Liver (tissue), 9 donors: Measurements from ENCODE around the gene STAT3. TPM values are rescaled to one million over a fixed set of nuclear protein-coding genes. Genes with fewer than 3 reads are reported as not detected.

Experiments
- DNase-seq: peaks from one replicate; pipeline ENCODE4 v3.0.0-alpha.2; 2017; ENCODE audit warnings: low spot score
- H3K27ac ChIP-seq, 2 donors: one replicate each; pipeline ENCODE4 v1.7.0; 2013; ENCODE audit warnings: inconsistent platforms in 2 of 2, low read length in 2 of 2, control low read depth in 1 of 2, low read depth in 1 of 2, mild to moderate bottlenecking in 1 of 2
- H3K27me3 ChIP-seq, 4 donors: one replicate each; pipeline versions ENCODE4 v1.6.1 to v1.7.0; 2013; ENCODE audit warnings: low read length in 3 of 4, inconsistent platforms in 1 of 4, mild to moderate bottlenecking in 1 of 4, moderate library complexity in 1 of 4; ENCODE audit not compliant: control insufficient read depth in 4 of 4, insufficient read depth in 4 of 4
- H3K36me3 ChIP-seq, 4 donors: one replicate each; pipeline versions ENCODE4 v1.6.1 to v1.7.0; 2013; ENCODE audit warnings: low read length in 3 of 4, mild to moderate bottlenecking in 3 of 4, low read depth in 1 of 4, moderate library complexity in 1 of 4; ENCODE audit not compliant: control insufficient read depth in 4 of 4, insufficient read depth in 3 of 4
- H3K4me1 ChIP-seq, 4 donors: one replicate each; pipeline versions ENCODE4 v1.6.1 to v1.7.0; 2013; ENCODE audit warnings: low read length in 3 of 4, mild to moderate bottlenecking in 3 of 4, moderate library complexity in 1 of 4; ENCODE audit not compliant: control insufficient read depth in 4 of 4, insufficient read depth in 4 of 4
- H3K4me3 ChIP-seq, 3 donors: one replicate each; pipeline versions ENCODE4 v1.6.1 to v1.7.0; 2013; ENCODE audit warnings: low read length in 3 of 3, control low read depth in 1 of 3, low read depth in 1 of 3, mild to moderate bottlenecking in 1 of 3
- H3K9ac ChIP-seq, 2 donors: one replicate each; pipeline ENCODE4 v1.7.0; 2013; ENCODE audit warnings: low read length in 2 of 2, mild to moderate bottlenecking in 2 of 2, moderate library complexity in 2 of 2, control low read depth in 1 of 2, low read depth in 1 of 2
- H3K9me3 ChIP-seq, 4 donors: one replicate each; pipeline versions ENCODE4 v1.6.1 to v1.7.0; 2013; ENCODE audit warnings: low read length in 3 of 4; ENCODE audit not compliant: control insufficient read depth in 4 of 4
- EGR1 ChIP-seq, 2 donors: IDR thresholded peaks; 2 replicates each; pipeline ENCODE4 v1.6.1; 2016 to 2018; ENCODE audit warnings: antibody characterized with exemption in 2 of 2, low read depth in 2 of 2
- FOXA1 ChIP-seq: IDR thresholded peaks from 2 replicates; pipeline ENCODE4 v1.6.1; 2016; ENCODE audit warnings: antibody characterized with exemption
- HNF4A ChIP-seq, 2 donors: conservative IDR thresholded peaks; 2 replicates each; pipeline ENCODE4 v1.6.1; 2016; ENCODE audit warnings: antibody characterized with exemption in 2 of 2, mild to moderate bottlenecking in 2 of 2
- HNF4G ChIP-seq: IDR thresholded peaks from 2 replicates; pipeline ENCODE4 v1.6.1; 2016; ENCODE audit warnings: antibody characterized with exemption
- JUND ChIP-seq, 2 donors: IDR thresholded peaks; 2 replicates each; pipeline ENCODE4 v1.6.1; 2016; ENCODE audit warnings: antibody characterized with exemption in 2 of 2
- NR2F2 ChIP-seq: IDR thresholded peaks from 2 replicates; pipeline ENCODE4 v1.6.1; 2016; ENCODE audit warnings: antibody characterized with exemption
- RAD21 ChIP-seq, 2 donors: IDR thresholded peaks; 2 replicates each; pipeline ENCODE4 v1.6.1; 2016; ENCODE audit warnings: antibody characterized with exemption in 2 of 2, mild to moderate bottlenecking in 2 of 2
- RXRA ChIP-seq, 2 donors: IDR thresholded peaks; 2 replicates each; pipeline ENCODE4 v1.6.1; 2017 to 2018; ENCODE audit warnings: antibody characterized with exemption in 2 of 2, mild to moderate bottlenecking in 1 of 2
- SP1 ChIP-seq: IDR thresholded peaks from 2 replicates; pipeline ENCODE4 v1.6.1; 2018; ENCODE audit warnings: antibody characterized with exemption, mild to moderate bottlenecking
- TAF1 ChIP-seq: conservative IDR thresholded peaks from 2 replicates; pipeline ENCODE4 v1.6.1; 2016; ENCODE audit warnings: antibody characterized with exemption, mild to moderate bottlenecking
- YY1 ChIP-seq: IDR thresholded peaks from 2 replicates; pipeline ENCODE4 v1.6.1; 2016; ENCODE audit warnings: antibody characterized with exemption, mild to moderate bottlenecking
- polyA plus RNA-seq, 2 donors: library from polyadenylated mRNA; stranded (reverse) in 1 of 2; unstranded in 1 of 2; fragments of 200-250 nt in 1 of 2; fragments of >200 nt in 1 of 2; fragmentation: Nextera tagmentation in 1 of 2; extraction: Ambion mirVana in 1 of 2; gene quantifications; one replicate each; pipeline versions ENCODE4 v1.2.1 to v1.2.3, GENCODE V29; 2013 to 2015
- total RNA-seq, 2 donors: library from RNA; depleted of rRNA; stranded (reverse); fragments of >200 nt; gene quantifications; one replicate each; pipeline ENCODE4 v1.2.3, GENCODE V29; 2014
- TF ChIP-seq, protein P1 (sequence below): IDR thresholded peaks from 2 replicates; pipeline ENCODE4 v1.6.1; 2016; ENCODE audit warnings: antibody characterized with exemption, mild to moderate bottlenecking
- TF ChIP-seq, protein P2 (sequence below): IDR thresholded peaks from 2 replicates; pipeline ENCODE4 v1.6.1; 2016; ENCODE audit warnings: antibody characterized with exemption
- TF ChIP-seq, protein P3 (sequence below): IDR thresholded peaks from 2 replicates; pipeline ENCODE4 v1.6.1; 2016; ENCODE audit warnings: antibody characterized with exemption
- donor health status: healthy.
- donor health status: healthy.
- donor health status: healthy.
- donor health status: healthy.
- donor health status: healthy.

STAT3 gene
- total and polyA plus RNA-seq, 4 donors, result 68.7 to 301 (median 114) TPM

DNA sequence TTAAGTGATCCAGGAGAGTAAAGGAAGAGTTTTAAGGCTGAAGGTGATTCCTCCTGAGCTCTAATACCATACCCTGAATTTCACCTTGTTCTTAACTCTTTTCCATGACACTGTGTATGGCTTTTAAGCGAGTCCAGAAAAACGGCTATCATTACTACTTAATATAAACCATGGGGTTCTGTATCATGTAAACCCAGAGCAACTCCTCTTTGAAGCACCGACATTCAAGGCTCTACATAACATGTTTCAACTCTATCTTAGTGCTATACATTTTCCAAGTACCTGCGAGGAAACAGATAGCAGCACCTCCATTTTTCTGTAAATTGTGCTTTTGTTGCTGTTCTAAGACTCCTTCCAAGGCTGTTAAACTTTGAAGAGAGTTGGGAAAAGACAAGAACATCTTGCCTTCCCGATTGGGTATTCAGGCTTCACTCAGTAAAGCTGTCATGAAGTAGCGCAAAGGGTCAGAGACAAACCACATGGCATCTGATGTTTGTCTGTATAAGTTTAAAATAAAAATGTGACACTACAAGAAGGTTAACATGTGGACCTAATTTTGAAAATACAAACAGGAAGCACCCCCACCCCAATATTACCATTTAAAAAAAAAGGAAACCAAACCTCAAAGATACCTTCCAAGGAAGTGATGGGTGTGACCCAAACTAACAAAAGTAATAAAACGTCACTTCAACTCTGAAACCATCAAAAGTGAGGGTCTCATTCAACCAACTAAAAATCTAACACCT, 115.9 kb downstream of the STAT3 start (continued):
- TF ChIP-seq, protein P1, sequence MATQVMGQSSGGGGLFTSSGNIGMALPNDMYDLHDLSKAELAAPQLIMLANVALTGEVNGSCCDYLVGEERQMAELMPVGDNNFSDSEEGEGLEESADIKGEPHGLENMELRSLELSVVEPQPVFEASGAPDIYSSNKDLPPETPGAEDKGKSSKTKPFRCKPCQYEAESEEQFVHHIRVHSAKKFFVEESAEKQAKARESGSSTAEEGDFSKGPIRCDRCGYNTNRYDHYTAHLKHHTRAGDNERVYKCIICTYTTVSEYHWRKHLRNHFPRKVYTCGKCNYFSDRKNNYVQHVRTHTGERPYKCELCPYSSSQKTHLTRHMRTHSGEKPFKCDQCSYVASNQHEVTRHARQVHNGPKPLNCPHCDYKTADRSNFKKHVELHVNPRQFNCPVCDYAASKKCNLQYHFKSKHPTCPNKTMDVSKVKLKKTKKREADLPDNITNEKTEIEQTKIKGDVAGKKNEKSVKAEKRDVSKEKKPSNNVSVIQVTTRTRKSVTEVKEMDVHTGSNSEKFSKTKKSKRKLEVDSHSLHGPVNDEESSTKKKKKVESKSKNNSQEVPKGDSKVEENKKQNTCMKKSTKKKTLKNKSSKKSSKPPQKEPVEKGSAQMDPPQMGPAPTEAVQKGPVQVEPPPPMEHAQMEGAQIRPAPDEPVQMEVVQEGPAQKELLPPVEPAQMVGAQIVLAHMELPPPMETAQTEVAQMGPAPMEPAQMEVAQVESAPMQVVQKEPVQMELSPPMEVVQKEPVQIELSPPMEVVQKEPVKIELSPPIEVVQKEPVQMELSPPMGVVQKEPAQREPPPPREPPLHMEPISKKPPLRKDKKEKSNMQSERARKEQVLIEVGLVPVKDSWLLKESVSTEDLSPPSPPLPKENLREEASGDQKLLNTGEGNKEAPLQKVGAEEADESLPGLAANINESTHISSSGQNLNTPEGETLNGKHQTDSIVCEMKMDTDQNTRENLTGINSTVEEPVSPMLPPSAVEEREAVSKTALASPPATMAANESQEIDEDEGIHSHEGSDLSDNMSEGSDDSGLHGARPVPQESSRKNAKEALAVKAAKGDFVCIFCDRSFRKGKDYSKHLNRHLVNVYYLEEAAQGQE, result no peak
- TF ChIP-seq EGR1 (IDR thresholded peaks at IDR 0.05; ENCODE audit: low read depth in 2 of 2) (no peak), JUND (IDR thresholded peaks at IDR 0.05) (no peak), HNF4G (no peak), NR2F2 (no peak), SP1 (no peak), YY1 (no peak), HNF4A (conservative IDR thresholded peaks at IDR 0.05) (no peak)
- TF ChIP-seq, protein P2, sequence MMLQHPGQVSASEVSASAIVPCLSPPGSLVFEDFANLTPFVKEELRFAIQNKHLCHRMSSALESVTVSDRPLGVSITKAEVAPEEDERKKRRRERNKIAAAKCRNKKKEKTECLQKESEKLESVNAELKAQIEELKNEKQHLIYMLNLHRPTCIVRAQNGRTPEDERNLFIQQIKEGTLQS, result no peak

DNA sequence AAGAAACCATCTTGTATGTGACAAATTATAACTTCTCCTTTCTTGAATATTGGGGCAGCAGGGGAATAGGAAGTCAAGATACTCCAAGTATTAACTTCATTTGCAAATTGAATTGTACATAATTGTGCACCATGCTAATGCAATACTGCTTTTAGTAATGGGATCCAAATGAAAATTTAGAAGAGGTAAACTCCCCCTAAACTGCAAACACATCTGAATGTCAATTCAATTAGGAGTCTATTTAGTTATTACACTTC, 116.5 kb downstream of the STAT3 start:
- no peak for DNase-seq
- TF ChIP-seq TAF1 (no peak), NR2F2 (no peak), RAD21 (IDR thresholded peaks at IDR 0.05) (no peak), YY1 (no peak), FOXA1 (no peak), RXRA (IDR thresholded peaks at IDR 0.05) (no peak), EGR1 (IDR thresholded peaks at IDR 0.05; ENCODE audit: low read depth in 2 of 2) (no peak)
- TF ChIP-seq, protein P3, sequence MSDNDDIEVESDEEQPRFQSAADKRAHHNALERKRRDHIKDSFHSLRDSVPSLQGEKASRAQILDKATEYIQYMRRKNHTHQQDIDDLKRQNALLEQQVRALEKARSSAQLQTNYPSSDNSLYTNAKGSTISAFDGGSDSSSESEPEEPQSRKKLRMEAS, result no peak
- TF ChIP-seq, protein P1, result no peak
- TF ChIP-seq, protein P2, result no peak
- Histone ChIP-seq H3K27me3 (no peaks in the 10 kb centered on the region), H3K4me3 (no peak overlapping the region), H3K36me3 (no peaks in the 10 kb centered on the region), H3K9ac (no peak overlapping the region), H3K9me3 (no peaks in the 10 kb centered on the region), H3K27ac (no peak overlapping the region), H3K4me1 (peaks cover 6 to 41% (median 20%) of the 10 kb centered on the region in 4 donors)
